Lower leg skin (tissue), 3 donors: ENCODE data around the gene SYNE2.

ENCODE experiments used
- POLR2A ChIP-seq, 2 donors: fragments of 450-650 bp; IDR thresholded peaks; one replicate each; pipeline ENCODE4 v1.6.1; 2016 to 2017; ENCODE audit warnings: antibody characterized with exemption in 2 of 2, mild to moderate bottlenecking in 1 of 2, moderate library complexity in 1 of 2
- TF ChIP-seq, protein P1 (sequence below), 3 donors: fragments of 450-650 bp; IDR thresholded peaks; one replicate each; pipeline ENCODE4 v1.5.1; 2016; ENCODE audit warnings: antibody characterized with exemption in 3 of 3, mild to moderate bottlenecking in 3 of 3, moderate library complexity in 2 of 3

DNA sequence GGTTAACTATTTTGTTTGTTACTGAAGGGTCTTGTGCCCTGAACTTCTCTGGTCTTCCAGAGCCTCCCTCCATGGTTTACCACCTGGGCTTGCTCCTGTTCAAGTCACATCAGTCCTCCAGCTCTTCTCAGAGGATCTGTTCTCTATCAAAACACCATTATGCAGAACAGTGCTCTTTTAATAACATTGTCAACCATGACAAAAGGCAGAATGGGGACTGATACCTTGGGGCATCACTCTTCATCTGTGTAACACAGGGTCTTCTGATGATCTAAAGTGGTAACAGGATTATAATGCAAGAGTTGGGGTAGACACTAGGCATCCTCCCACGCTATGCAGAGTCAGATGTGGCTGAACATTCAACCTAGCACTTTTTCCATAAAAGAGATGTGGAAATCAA is 403.0 kb downstream of the SYNE2 start:
- TF ChIP-seq, protein P1, sequence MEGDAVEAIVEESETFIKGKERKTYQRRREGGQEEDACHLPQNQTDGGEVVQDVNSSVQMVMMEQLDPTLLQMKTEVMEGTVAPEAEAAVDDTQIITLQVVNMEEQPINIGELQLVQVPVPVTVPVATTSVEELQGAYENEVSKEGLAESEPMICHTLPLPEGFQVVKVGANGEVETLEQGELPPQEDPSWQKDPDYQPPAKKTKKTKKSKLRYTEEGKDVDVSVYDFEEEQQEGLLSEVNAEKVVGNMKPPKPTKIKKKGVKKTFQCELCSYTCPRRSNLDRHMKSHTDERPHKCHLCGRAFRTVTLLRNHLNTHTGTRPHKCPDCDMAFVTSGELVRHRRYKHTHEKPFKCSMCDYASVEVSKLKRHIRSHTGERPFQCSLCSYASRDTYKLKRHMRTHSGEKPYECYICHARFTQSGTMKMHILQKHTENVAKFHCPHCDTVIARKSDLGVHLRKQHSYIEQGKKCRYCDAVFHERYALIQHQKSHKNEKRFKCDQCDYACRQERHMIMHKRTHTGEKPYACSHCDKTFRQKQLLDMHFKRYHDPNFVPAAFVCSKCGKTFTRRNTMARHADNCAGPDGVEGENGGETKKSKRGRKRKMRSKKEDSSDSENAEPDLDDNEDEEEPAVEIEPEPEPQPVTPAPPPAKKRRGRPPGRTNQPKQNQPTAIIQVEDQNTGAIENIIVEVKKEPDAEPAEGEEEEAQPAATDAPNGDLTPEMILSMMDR (IDR thresholded peaks at IDR 0.05), result no peak
- no peak for TF ChIP-seq POLR2A (IDR thresholded peaks at IDR 0.05)
